MM.1S (cell line): ENCODE results near the gene LCT.

Experiments used
- CTCF ChIP-seq: fragments of 300-600 bp; sonication (generic); IDR thresholded peaks from 2 replicates; pipeline ENCODE4 v1.5.1; 2016; ENCODE audit warnings: antibody characterized with exemption, low read length, mixed read lengths
- EZH2 ChIP-seq: fragments of 300-600 bp; sonication (generic); optimal IDR thresholded peaks from 2 replicates; pipeline ENCODE3; 2017; ENCODE audit warnings: low read depth, mild to moderate bottlenecking, antibody characterized with exemption, low read length, mixed read lengths
- EZH2phosphoT487 ChIP-seq: fragments of 300-600 bp; sonication (generic); IDR thresholded peaks from 2 replicates; pipeline ENCODE4 v1.6.1; 2018; ENCODE audit warnings: antibody characterized with exemption, low read length

GRCh38 chr2:135838502-135838901, 1.5 kb upstream of the LCT start:
- TF ChIP-seq CTCF (no peak), EZH2 (no peak), EZH2phosphoT487 (no peak)
